GM21786 (cell line): Measurements from ENCODE around the gene NT5DC4.

ENCODE experiments used
- ATAC-seq: cut with Tn5 transposase; IDR thresholded peaks from one replicate; pipeline ENCODE4 v1.9.1; 2021; ENCODE audit not compliant: unreplicated experiment

Gene NT5DC4

DNA sequence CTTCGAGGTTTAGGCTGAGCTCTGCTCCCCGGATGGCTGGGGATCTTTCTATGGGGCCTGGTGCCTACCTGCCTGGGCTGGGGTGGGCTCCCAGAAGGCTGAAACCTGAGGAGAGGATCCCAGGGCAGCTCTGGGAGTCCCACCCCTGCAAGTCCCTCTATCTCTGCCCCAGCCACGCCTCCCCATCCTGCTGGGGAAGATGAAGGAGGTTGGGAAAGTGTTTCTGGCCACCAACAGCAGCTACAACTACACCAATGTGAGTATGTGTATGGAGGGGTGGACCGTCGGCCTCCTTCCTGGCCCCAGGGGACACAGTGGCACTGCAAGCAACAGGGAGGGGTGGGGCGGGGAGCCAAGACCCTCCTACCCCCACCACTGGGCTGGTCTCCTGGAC, 2.7 kb downstream of the NT5DC4 start:
- no peak for ATAC-seq

DNA sequence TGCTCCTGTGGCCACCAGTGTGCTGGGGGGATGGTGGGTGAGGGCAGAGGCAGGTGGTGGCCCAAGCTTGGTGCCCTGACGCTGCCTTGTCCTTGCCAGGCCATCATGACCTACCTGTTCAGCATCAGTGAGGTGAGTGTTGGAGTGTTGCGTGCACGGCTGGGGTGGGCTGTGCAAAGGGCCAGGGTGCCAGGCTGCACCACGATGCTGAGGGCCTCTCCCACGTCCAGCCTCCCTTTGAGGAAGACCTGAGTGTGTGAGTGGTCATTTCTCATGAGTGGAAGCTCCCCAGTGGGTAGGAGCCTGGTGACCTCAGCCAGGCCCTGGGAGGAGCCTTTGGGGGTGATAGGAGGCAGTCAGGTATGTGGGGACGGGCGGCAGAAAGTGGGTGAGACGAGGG, 3.2 kb downstream of the NT5DC4 start:
- no peak for ATAC-seq

GRCh38 chr2:112724591-112725525, 4.0 kb downstream of the NT5DC4 start:
- no peak for ATAC-seq

DNA sequence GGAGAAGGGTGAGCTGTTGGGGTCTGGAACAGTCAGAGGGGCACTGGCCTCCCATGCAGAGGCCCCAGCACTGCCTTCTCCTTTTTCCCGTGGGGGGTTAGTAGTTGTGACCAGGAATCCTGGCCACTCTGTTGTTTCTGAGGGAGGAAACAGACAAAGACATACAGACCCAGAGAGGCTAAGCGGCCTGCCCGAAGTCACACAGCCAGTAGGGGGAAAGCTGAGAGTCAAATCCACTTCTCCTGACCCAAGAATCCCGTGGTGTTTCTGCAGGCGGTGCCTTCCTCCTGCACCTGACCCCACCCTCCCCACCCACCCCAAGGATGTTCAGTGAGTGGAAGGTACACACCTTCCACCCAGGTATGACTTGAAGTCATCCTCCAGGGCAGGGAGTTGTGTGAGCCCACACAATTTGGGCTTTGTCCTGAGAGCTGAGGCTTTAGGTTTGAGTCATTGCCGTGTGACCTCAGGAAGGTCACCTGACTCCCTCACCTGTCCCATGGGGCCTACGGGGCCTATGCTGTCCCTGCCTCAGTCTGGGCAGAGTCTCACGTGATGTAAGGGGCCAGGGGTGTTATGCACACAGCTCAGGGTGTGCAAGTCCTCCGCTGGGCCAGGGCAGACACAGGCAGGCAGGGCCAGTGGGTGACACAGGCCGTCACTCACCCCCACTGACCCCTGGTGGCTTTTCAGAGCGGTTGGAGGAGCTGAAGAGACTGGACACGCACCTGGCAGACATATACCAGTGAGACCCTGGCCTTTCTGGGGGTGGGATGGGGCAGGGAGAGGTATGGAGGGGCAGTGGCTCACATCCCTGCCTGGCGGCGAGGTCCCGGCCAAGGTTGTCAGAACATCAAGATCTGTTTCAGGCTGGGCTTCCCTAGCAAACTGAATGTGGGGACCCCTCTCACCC, 5.0 kb downstream of the NT5DC4 start:
- ATAC-seq, result peak; percentile 54

- peak; percentile 62 for ATAC-seq
These were observed 5.8 kb downstream of the NT5DC4 start for GRCh38 chr2:112726487-112727190.

DNA sequence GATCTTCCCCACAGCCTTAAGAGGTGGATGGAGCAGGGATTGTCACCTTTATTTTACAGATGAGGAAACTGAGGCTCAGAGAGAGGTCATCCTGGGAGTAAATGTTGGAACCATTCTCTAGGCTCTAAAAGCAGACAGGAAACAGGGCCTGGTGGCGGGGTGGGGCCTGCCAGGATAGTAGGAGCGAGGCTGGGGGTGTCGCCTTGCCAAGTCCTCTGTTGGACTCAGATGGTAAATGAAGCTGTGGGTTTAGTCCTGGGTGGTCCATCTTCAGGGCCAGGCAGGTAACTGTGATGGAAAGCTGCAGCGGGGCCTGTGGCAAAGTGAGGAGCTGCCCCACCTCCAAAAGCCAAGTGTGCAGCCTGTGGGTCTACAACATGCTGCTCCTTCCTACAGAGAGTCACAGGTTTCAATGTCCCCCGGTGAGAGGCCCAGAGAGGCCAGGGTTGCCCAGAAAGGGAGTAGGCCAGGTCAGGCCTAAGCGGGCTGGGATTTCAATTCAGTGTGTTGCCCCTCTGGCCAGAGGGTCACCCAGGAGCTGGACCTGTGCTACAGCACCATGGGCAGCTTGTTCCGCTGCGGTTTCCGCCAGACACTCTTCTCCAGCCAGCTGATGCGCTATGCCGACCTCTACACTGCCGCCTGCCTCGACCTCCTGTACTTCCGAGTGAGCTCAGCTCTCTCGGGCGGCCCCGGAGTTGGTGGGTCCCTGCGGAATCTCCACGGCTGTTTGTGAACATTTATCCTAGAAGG, 6.6 kb downstream of the NT5DC4 start:
- no peak for ATAC-seq

DNA sequence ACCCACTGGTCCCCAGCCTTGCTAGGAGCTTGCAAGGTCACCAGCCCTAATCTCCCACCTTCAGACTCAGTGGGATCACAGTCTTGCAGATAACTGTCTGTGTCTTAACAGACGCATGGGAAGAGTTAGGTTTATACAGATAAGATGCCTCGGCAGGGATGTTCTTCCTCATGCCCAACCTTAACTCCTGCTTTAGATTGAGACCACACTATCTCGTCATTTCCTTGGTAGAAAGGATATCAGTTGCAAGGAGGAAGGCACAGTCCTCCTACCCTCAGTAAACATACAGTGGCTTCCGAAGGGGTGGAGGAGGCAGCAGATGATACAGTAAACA, 7.2 kb downstream of the NT5DC4 start:
- no peak for ATAC-seq

DNA sequence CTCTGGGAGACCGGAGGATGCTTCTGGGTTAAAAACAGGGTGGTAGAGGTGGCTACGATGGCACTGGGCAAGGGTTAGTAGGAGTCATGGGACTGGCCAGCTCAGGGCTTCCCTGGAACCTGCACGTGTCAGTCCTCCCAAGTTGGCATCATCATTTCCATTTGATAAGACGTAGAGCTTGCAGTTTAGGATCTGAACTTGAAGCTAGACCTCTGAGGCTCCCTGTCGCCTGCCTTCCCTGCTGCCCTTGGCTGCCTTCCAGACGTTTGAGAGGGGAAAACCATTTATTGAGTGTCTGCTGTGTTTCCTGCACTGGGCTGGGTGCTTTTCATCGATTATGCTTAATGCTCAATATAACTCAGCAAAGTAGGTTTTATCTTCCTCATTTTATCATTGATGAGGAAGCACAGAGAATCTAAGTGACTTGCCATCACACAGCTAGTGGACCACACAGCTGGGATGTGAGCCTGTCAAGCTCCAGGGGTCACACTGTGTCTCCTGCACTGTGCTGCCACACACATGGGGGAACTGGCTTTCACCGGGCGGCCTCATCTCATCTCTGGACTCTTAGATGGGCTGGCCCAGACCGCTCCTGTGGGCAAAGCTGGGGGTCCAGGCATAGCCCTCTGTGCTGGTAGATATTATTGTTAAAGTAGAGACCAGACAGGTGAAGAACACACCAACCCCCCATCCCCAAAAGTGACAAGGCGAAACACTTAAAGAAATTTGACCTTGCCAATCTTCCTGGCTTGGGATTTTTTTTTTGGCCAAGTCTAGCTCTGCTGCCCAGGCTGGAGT, 7.8 kb downstream of the NT5DC4 start:
- no peak for ATAC-seq

- no peak for ATAC-seq
These were observed 9.4 kb downstream of the NT5DC4 start for GRCh38 chr2:112730216-112730615.

GRCh38 chr2:112730791-112731190, 10.0 kb downstream of the NT5DC4 start:
- ATAC-seq, result no peak

DNA sequence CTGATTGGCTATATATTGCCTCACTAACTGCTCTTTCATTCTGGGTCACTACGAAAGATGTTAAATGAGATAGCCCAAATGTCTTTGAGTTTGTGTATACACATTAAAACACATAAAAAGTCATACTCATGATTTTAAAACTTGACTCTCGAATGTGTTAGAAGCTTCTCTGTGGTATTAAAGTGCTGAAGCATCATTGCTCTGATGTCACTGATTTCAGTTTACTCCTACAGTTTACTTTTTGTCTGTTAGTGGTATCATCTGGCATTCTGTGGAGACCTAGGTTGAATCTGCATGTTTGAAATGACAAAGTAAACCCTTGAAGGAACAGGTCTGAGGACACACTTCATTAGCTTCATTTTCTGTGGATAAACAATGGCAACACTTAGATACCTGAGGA, 10.7 kb downstream of the NT5DC4 start:
- ATAC-seq, result no peak

GRCh38 chr2:112733456-112733855, 12.6 kb downstream of the NT5DC4 start:
- no peak for ATAC-seq

DNA sequence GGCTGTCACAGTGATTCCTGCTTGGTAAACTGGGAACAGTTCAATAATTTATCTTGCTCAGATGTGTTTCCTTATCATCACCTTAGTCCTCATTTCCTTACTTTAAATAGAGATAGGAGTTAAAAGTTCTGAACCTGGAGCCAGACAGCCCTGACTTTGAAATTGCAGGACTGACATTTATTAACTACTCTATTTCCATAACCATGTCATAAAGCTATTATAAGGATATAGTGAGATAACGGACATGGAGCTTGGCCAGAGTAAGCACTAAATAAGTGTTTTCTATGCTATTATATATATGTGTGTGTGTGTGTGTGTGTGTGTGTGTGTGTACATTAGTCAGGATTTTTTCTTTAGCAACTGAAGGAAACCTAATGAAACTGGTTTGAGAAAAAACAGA, 13.1 kb downstream of the NT5DC4 start:
- no peak for ATAC-seq

DNA sequence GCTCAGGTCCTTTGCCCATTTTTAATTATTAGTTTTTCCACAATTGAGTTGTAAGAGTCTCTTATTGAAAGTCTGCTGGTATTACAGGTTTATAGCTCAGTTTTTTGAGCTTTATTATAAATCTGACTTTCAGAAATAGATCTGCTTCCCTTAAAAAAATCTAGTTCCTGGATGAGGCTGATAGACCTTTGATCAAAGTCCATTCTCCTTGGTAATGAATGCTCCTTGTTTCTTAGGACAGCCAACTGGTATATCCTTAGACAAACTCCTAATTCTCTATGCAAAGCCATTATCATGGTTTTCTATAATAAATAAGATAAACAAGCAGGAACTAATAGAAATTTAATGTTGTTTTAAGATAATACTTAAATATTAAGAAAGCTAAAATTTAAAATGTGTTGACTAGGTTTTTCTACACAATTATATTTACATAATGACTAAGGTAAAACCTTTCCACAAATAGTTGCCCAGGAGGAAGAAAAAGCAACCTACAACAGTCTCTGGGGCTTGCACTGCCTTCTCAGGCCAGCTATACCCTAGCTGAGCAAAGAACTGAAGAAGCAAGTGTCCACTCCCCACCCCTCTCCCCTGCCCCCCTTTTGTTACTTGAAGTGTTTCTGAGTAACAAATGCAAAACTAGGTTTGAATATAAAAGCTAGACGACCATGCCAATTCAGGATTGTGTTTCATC, 16.9 kb downstream of the NT5DC4 start:
- no peak for ATAC-seq

- ATAC-seq, result no peak
These were observed 19.7 kb downstream of the NT5DC4 start for GRCh38 chr2:112740527-112740926.

DNA sequence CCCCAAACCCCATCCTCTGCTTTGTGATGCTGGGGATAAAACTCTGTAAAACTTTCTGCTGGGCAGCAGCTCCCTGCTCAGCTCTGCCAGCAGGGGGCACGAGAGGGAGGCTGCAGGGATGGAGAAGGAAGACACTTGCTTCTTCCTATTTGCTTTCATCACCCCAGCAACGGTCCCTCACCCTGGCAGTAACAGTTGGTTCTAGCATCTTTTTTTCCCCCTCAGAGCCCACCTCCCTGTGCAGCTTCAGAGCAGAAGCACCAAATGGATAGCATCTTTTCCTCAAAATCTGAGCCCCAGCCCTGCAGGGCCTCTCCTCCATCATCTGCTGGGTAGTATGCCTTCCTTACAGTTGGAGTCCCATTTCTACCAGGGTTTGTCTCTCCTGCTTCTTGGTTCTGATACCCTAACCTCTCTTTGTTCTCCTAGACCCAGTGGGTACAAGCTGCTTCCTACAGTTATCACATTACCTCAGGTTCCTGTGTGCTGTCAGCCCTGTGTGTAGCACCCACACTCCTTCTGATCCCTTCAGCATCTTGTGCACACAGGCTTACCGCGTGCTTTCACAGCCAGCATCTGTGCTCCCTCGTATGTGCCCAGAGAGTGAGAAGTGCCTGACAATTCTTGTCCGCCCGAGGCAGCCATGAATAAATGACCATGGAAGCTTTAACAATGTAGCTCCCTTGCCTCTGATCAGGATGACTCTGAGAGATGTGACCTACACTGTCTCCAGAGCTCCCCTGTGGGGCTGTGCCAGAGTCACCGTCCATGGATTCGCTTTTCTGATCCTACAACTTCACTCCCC, 29.1 kb downstream of the NT5DC4 start:
- no peak for ATAC-seq

DNA sequence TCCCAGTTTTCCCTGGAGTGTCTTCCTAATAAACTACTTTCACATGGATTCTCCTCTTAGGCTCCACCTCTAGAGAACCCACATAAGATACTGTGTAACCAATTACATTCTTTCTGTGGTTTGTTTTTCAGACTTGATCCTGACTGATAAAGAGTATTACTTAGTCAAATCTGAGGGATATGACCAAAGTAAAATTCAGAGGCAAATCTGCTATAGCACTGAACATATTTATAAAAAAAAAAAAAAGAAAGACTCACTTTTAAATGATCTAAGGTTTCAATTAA, 29.7 kb downstream of the NT5DC4 start:
- no peak for ATAC-seq

GRCh38 chr2:112751451-112752197, 30.8 kb downstream of the NT5DC4 start:
- ATAC-seq, result no peak
